Parathyroid adenoma (tissue), 2 donors: ENCODE data around the gene IL32.
"Not testable (repeated sequence)": the region's sequence is repeated elsewhere in the genome, so short reads cannot be mapped to it uniquely, and the experiment has no call there.

Experiments used
- H2AFZ ChIP-seq: fragments of 300-600 bp; sonication (generic); one replicate; pipeline ENCODE4 v1.7.0; 2017; ENCODE audit warnings: antibody characterized with exemption, mild to moderate bottlenecking
- H3K27ac ChIP-seq: fragments of 300-600 bp; sonication (generic); one replicate; pipeline ENCODE4 v1.7.0; 2017
- H3K27me3 ChIP-seq: fragments of 300-600 bp; sonication (generic); one replicate; pipeline ENCODE4 v1.7.0; 2017; ENCODE audit warnings: low read length; ENCODE audit not compliant: control insufficient read depth, insufficient read depth
- H3K36me3 ChIP-seq: fragments of 300-600 bp; sonication (generic); one replicate; pipeline ENCODE4 v1.7.0; 2017; ENCODE audit warnings: low read length; ENCODE audit not compliant: control insufficient read depth, insufficient read depth
- H3K4me1 ChIP-seq: fragments of 300-600 bp; sonication (generic); one replicate; pipeline ENCODE4 v1.7.0; 2017; ENCODE audit warnings: control low read depth
- H3K4me2 ChIP-seq: fragments of 300-600 bp; sonication (generic); one replicate; pipeline ENCODE4 v1.7.0; 2017; ENCODE audit warnings: low read length
- H3K4me3 ChIP-seq: fragments of 300-600 bp; sonication (generic); one replicate; pipeline ENCODE4 v1.7.0; 2017; ENCODE audit warnings: low read depth, low read length
- H3K79me2 ChIP-seq: fragments of 300-600 bp; sonication (generic); one replicate; pipeline ENCODE4 v1.7.0; 2017; ENCODE audit warnings: control low read depth
- H3K9ac ChIP-seq: fragments of 300-600 bp; sonication (generic); one replicate; pipeline ENCODE4 v1.7.0; 2017; ENCODE audit warnings: mild to moderate bottlenecking
- H3K9me3 ChIP-seq: fragments of 300-600 bp; sonication (generic); one replicate; pipeline ENCODE4 v1.7.0; 2017; ENCODE audit warnings: low read length; ENCODE audit not compliant: control insufficient read depth
- CTCF ChIP-seq: fragments of 300-600 bp; sonication (generic); IDR thresholded peaks from one replicate; pipeline ENCODE4 v1.7.0; 2017; ENCODE audit warnings: antibody characterized with exemption, mild to moderate bottlenecking
- donor health status: primary hyperparathyroidism.

IL32 gene

GRCh38 chr16:3062553-3062952 lies 2.9 kb upstream of the IL32 start:
- no peak overlapping the region for H3K4me2 ChIP-seq
- no peak overlapping the region for H2AFZ ChIP-seq
- no peaks in the 10 kb centered on the region for H3K79me2 ChIP-seq
- no peak for TF ChIP-seq CTCF
- no peak overlapping the region for H3K4me3 ChIP-seq
- H3K36me3 ChIP-seq, result no peaks in the 10 kb centered on the region
- H3K27ac ChIP-seq, result no peak overlapping the region
- no peaks in the 10 kb centered on the region for H3K27me3 ChIP-seq
- H3K9me3 ChIP-seq, result no peaks in the 10 kb centered on the region
- H3K9ac ChIP-seq, result no peak overlapping the region
- H3K4me1 ChIP-seq, result no peaks in the 10 kb centered on the region

- Histone ChIP-seq H3K4me1 (no peaks in the 10 kb centered on the region), H3K36me3 (no peaks in the 10 kb centered on the region), H3K9me3 (no peaks in the 10 kb centered on the region), H3K4me2 (no peak overlapping the region), H2AFZ (no peak overlapping the region), H3K79me2 (no peaks in the 10 kb centered on the region), H3K4me3 (no peak overlapping the region), H3K27ac (no peak overlapping the region), H3K27me3 (no peaks in the 10 kb centered on the region), H3K9ac (no peak overlapping the region)
- no peak for TF ChIP-seq CTCF
These were observed 1.6 kb upstream of the IL32 start for GRCh38 chr16:3063625-3064386.

GRCh38 chr16:3065742-3066439 lies 451 bp downstream of the IL32 start:
- Histone ChIP-seq H3K27ac (no peak overlapping the region), H3K4me2 (peak overlapping the region; percentile 25), H3K4me1 (no peaks in the 10 kb centered on the region), H3K4me3 (peak overlapping the region; percentile 21), H3K79me2 (no peaks in the 10 kb centered on the region), H3K9me3 (no peaks in the 10 kb centered on the region), H3K36me3 (no peaks in the 10 kb centered on the region), H3K27me3 (no peaks in the 10 kb centered on the region), H2AFZ (no peak overlapping the region), H3K9ac (no peak overlapping the region)
- TF ChIP-seq CTCF, result no peak

- Histone ChIP-seq H3K4me2 (peak overlapping the region; percentile 25), H3K27ac (no peak overlapping the region), H3K9ac (no peak overlapping the region), H3K79me2 (no peaks in the 10 kb centered on the region), H3K4me3 (peak overlapping the region; percentile 9), H3K4me1 (no peaks in the 10 kb centered on the region), H2AFZ (no peak overlapping the region), H3K27me3 (no peaks in the 10 kb centered on the region), H3K36me3 (no peaks in the 10 kb centered on the region), H3K9me3 (no peaks in the 10 kb centered on the region)
- TF ChIP-seq CTCF, result no peak
These were observed 954 bp downstream of the IL32 start for GRCh38 chr16:3066440-3066748.

GRCh38 chr16:3068487-3068886 lies 3.0 kb downstream of the IL32 start:
- no peaks in the 10 kb centered on the region for H3K27me3 ChIP-seq
- H3K4me2 ChIP-seq, result no peak overlapping the region
- H2AFZ ChIP-seq, result no peak overlapping the region
- no peak overlapping the region for H3K27ac ChIP-seq
- H3K9ac ChIP-seq, result no peak overlapping the region
- no peaks in the 10 kb centered on the region for H3K9me3 ChIP-seq
- H3K4me1 ChIP-seq, result no peaks in the 10 kb centered on the region
- no peak overlapping the region for H3K4me3 ChIP-seq
- H3K36me3 ChIP-seq, result no peaks in the 10 kb centered on the region
- TF ChIP-seq CTCF, result no peak
- H3K79me2 ChIP-seq, result no peaks in the 10 kb centered on the region

GRCh38 chr16:3069146-3069545 lies 3.7 kb downstream of the IL32 start:
- not testable (repeated sequence) for H3K36me3 ChIP-seq, H2AFZ ChIP-seq, H3K4me2 ChIP-seq, H3K9me3 ChIP-seq, H3K4me3 ChIP-seq, H3K9ac ChIP-seq, H3K4me1 ChIP-seq, H3K27me3 ChIP-seq, H3K27ac ChIP-seq, H3K79me2 ChIP-seq
